K562 (cell line): ENCODE data around the gene EVA1B. TPM values are rescaled to one million over a fixed set of nuclear protein-coding genes. Genes with fewer than 3 reads are reported as not detected.
A peak's percentile ranks its signal among the peaks of the same experiment; 100 is the strongest.

Experiments
- E2F1 ChIP-seq: sonication (generic); formaldehyde crosslinking; IDR thresholded peaks from 2 replicates; pipeline ENCODE4 v1.8.1; 2023; ENCODE audit warnings: mild to moderate bottlenecking, missing genetic modification reagents, moderate library complexity
- EGR1 ChIP-seq: fragments of 450-650 bp; conservative IDR thresholded peaks from 2 replicates; pipeline ENCODE4 v1.6.1; 2017; ENCODE audit warnings: mild to moderate bottlenecking
- ESRRA ChIP-seq: fragments of 450-650 bp; IDR thresholded peaks from 2 replicates; pipeline ENCODE4 v1.6.1; 2014; ENCODE audit warnings: low read depth, mild to moderate bottlenecking, moderate library complexity, borderline replicate concordance
- EZH2 ChIP-seq: IDR thresholded peaks from 2 replicates; pipeline ENCODE4 v1.6.1; 2012; ENCODE audit warnings: low read depth, mild to moderate bottlenecking, inconsistent platforms, low read length, borderline replicate concordance
- GTF2A2 ChIP-seq: IDR thresholded peaks from 2 replicates; pipeline ENCODE4 v1.6.1; 2016; ENCODE audit warnings: mild to moderate bottlenecking, missing genetic modification characterization, missing compliant biosample characterization
- HDAC1 ChIP-seq, 2 experiments: fragments of 450-650 bp; IDR thresholded peaks; 2 replicates each; pipeline ENCODE4 v1.6.1; 2016 to 2017; ENCODE audit warnings: inconsistent platforms in 1 of 2, mild to moderate bottlenecking in 1 of 2, moderate library complexity in 1 of 2
- HDAC8 ChIP-seq: fragments of 450-650 bp; IDR thresholded peaks from 2 replicates; pipeline ENCODE4 v1.6.1; 2016; ENCODE audit warnings: mild to moderate bottlenecking, missing genetic modification characterization, moderate library complexity, missing compliant biosample characterization
- KAT2B ChIP-seq: IDR thresholded peaks from one replicate; pipeline ENCODE4 v1.6.1; 2012; ENCODE audit warnings: low read depth, mild to moderate bottlenecking, control low read depth, inconsistent platforms, low read length, moderate library complexity
- KLF10 ChIP-seq: fragments of 250-450 bp; sonication (Bioruptor Pico); IDR thresholded peaks from 2 replicates; pipeline ENCODE4 v1.6.1; 2021; ENCODE audit warnings: matching md5 sums
- MAFG ChIP-seq: fragments of 450-650 bp; conservative IDR thresholded peaks from 2 replicates; pipeline ENCODE4 v1.6.1; 2016; ENCODE audit warnings: missing genetic modification characterization, missing compliant biosample characterization
- MAFK ChIP-seq: IDR thresholded peaks from 2 replicates; pipeline ENCODE4 v1.6.1; 2011; ENCODE audit warnings: low read length, improper control_type of control experiment
- PHTF2 ChIP-seq: fragments of 250-450 bp; sonication (Bioruptor Pico); IDR thresholded peaks from 2 replicates; pipeline ENCODE4 v1.5.0; 2021; ENCODE audit warnings: mild to moderate bottlenecking
- POLR2A ChIP-seq: fragments of 450-650 bp; conservative IDR thresholded peaks from 2 replicates; pipeline ENCODE4 v1.6.1; 2016
- PYGO2 ChIP-seq: fragments of 450-650 bp; IDR thresholded peaks from 2 replicates; pipeline ENCODE4 v1.6.1; 2016; ENCODE audit warnings: mild to moderate bottlenecking, missing genetic modification characterization, moderate library complexity, missing compliant biosample characterization
- RAD51 ChIP-seq: fragments of 450-650 bp; IDR thresholded peaks from 2 replicates; pipeline ENCODE4 v1.7.1; 2016; ENCODE audit warnings: low read depth, mild to moderate bottlenecking, borderline replicate concordance
- RBM25 ChIP-seq: fragments of 200-400 bp; formaldehyde crosslinking; IDR thresholded peaks from 2 replicates; pipeline ENCODE4 v1.6.1; 2018; ENCODE audit warnings: low read length, low read depth, moderate library complexity; ENCODE audit not compliant: severe bottlenecking
- RFX5 ChIP-seq: IDR thresholded peaks from 2 replicates; pipeline ENCODE4 v1.6.1; 2011; ENCODE audit warnings: low read depth, mild to moderate bottlenecking, improper control_type of control experiment, low read length
- TRIM28 ChIP-seq: fragments of 450-650 bp; IDR thresholded peaks from 2 replicates; pipeline ENCODE4 v1.6.1; 2017
- ZFX ChIP-seq: sonication (generic); formaldehyde crosslinking; IDR thresholded peaks from 2 replicates; pipeline ENCODE4 v1.8.0; 2022; ENCODE audit warnings: mild to moderate bottlenecking, missing genetic modification reagents, moderate library complexity
- ZNF507 ChIP-seq: conservative IDR thresholded peaks from 2 replicates; pipeline ENCODE4 v1.6.1; 2017; ENCODE audit warnings: missing genetic modification characterization, missing compliant biosample characterization
- ZNF57 ChIP-seq: fragments of 450-650 bp; formaldehyde crosslinking; IDR thresholded peaks from 2 replicates; pipeline ENCODE4 v1.4.0; 2020; ENCODE audit warnings: mild to moderate bottlenecking, moderate library complexity
- polyA plus RNA-seq, 8 experiments: library from polyadenylated mRNA; depleted of rRNA in 4 of 8; stranded (reverse) in 5 of 8; unstranded in 3 of 8; fragments of >200 nt; fragmentation: Nextera tagmentation in 2 of 8; fragmentation: Illumina TruSeq in 1 of 8; extraction: Ambion mirVana in 2 of 8; extraction: Trizol in 1 of 8; gene quantifications; 2 replicates each; pipeline versions ENCODE4 v1.2.1 to v1.2.3, GENCODE V29; 2011 to 2014; ENCODE audit warnings: inconsistent platforms in 1 of 8, missing spikeins in 1 of 8
- total RNA-seq, 7 experiments: library from RNA; depleted of rRNA in 6 of 7; stranded (reverse); fragments of >200 nt in 6 of 7; fragmentation: Illumina TruSeq in 2 of 7; extraction: Trizol in 2 of 7; gene quantifications; 2 replicates each; pipeline versions ENCODE4 v1.2.1 to v1.2.3, GENCODE V29; 2011 to 2021; ENCODE audit warnings: low replicate concordance in 1 of 7
- TF ChIP-seq, protein P1 (sequence below), 3 experiments: fragments of 200-800 bp in 1 of 3; fragments of 250-450 bp in 1 of 3; fragments of 450-650 bp in 1 of 3; sonication (Bioruptor Pico) in 1 of 3; sonication (Bioruptor generic) in 1 of 3; formaldehyde crosslinking in 1 of 3; IDR thresholded peaks; 2 replicates each; pipeline versions ENCODE4 v1.6.1 to v1.8.0; 2016 to 2022; ENCODE audit warnings: mild to moderate bottlenecking in 2 of 3, missing genetic modification characterization in 2 of 3, missing compliant biosample characterization in 1 of 3, moderate library complexity in 1 of 3
- TF ChIP-seq, protein P2 (sequence below): fragments of 250-450 bp; sonication (Bioruptor Pico); IDR thresholded peaks from 2 replicates; pipeline ENCODE4 v1.8.0; 2022; ENCODE audit warnings: moderate library complexity, mild to moderate bottlenecking, inconsistent platforms
- TF ChIP-seq, protein P3 (sequence below): sonication (generic); formaldehyde crosslinking; IDR thresholded peaks from 2 replicates; pipeline ENCODE4 v1.9.0; 2022; ENCODE audit warnings: mild to moderate bottlenecking, missing genetic modification reagents

Gene EVA1B
- total and polyA plus RNA-seq, 9 of the 15 experiments (the other 6 are each of a cell fraction or from before 2014, with no cell fraction given): 0.08 to 65.7 (median 2.4) TPM

DNA sequence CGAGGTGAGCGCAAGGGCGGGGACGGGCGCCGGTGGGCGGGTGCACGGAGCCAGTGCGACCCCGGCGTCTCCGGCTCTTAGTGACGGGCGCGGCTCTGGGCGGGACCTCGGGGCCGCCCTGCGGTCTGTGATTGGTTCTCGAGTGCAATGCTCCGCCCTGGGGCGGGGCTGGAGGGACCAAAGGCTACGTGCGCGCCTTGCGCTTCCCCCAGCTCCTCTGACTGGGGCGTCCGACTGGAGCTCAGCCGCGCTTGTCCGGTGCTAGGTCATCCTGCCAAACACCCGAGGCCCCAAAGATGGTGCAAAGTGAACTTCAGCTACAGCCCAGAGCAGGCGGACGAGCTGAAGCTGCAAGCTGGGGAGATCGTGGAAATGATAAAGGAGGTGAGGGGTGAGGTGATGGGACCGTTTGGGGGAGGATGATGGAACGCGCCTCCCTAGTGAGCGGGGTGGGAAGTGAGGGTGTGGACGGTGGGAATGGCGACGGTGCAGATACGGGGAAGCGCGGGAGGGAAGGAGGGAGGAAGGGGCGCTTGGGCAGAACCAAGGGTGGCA, 16.5 kb downstream of the EVA1B start (continued):
- TF ChIP-seq, protein P1, sequence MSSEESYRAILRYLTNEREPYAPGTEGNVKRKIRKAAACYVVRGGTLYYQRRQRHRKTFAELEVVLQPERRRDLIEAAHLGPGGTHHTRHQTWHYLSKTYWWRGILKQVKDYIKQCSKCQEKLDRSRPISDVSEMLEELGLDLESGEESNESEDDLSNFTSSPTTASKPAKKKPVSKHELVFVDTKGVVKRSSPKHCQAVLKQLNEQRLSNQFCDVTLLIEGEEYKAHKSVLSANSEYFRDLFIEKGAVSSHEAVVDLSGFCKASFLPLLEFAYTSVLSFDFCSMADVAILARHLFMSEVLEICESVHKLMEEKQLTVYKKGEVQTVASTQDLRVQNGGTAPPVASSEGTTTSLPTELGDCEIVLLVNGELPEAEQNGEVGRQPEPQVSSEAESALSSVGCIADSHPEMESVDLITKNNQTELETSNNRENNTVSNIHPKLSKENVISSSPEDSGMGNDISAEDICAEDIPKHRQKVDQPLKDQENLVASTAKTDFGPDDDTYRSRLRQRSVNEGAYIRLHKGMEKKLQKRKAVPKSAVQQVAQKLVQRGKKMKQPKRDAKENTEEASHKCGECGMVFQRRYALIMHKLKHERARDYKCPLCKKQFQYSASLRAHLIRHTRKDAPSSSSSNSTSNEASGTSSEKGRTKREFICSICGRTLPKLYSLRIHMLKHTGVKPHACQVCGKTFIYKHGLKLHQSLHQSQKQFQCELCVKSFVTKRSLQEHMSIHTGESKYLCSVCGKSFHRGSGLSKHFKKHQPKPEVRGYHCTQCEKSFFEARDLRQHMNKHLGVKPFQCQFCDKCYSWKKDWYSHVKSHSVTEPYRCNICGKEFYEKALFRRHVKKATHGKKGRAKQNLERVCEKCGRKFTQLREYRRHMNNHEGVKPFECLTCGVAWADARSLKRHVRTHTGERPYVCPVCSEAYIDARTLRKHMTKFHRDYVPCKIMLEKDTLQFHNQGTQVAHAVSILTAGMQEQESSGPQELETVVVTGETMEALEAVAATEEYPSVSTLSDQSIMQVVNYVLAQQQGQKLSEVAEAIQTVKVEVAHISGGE (CRISPR knock-in tag; IDR thresholded peaks at IDR 0.05): no peak; a peak in 1 of 6 replicates
- TF ChIP-seq KLF10 (no peak), RBM25 (peak; percentile 75), POLR2A (peak; percentile 82), ZNF57 (CRISPR knock-in tag) (no peak), HDAC1 (IDR thresholded peaks at IDR 0.05) (peak in 1 of 2 experiments; percentile 92; a peak in 2 of 4 replicates), E2F1 (CRISPR knock-in tag) (peak; percentile 88), PHTF2 (CRISPR knock-in tag) (no peak), GTF2A2 (tag) (no peak), TRIM28 (no peak), MAFK (no peak), RFX5 (no peak), HDAC8 (tag) (no peak), ZFX (CRISPR knock-in tag) (no peak; the same call in 1 of the 2 replicates), MAFG (tag) (no peak), EGR1 (no peak), ESRRA (no peak), KAT2B (no peak), EZH2 (no peak), ZNF507 (tag) (no peak), RAD51 (no peak), PYGO2 (tag) (no peak)
- TF ChIP-seq, protein P2, sequence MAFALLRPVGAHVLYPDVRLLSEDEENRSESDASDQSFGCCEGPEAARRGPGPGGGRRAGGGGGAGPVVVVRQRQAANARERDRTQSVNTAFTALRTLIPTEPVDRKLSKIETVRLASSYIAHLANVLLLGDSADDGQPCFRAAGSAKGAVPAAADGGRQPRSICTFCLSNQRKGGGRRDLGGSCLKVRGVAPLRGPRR: no peak
- TF ChIP-seq, protein P3, sequence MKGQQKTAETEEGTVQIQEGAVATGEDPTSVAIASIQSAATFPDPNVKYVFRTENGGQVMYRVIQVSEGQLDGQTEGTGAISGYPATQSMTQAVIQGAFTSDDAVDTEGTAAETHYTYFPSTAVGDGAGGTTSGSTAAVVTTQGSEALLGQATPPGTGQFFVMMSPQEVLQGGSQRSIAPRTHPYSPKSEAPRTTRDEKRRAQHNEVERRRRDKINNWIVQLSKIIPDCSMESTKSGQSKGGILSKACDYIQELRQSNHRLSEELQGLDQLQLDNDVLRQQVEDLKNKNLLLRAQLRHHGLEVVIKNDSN: peak; percentile 24; the same call in 1 of the 2 replicates
